H1 (cell line): ENCODE results near the gene CLCN5. TPM values are rescaled to one million over a fixed set of nuclear protein-coding genes. Genes with fewer than 3 reads are reported as not detected.

Source experiments
- CTCF ChIA-PET: fragments of 300-600 bp; sonication (Branson Sonifier 250); formaldehyde crosslinking; loops from one replicate; lab custom pipeline; 2021; ENCODE audit not compliant: partially characterized antibody; lab: Charles Lee
- POLR2A ChIA-PET: fragments of 300-600 bp; sonication (Branson Sonifier 250); formaldehyde crosslinking; loops from one replicate; lab custom pipeline; 2021; ENCODE audit warnings: inconsistent platforms; ENCODE audit not compliant: partially characterized antibody; lab: Charles Lee
- DNase-seq, 2 experiments: peaks; one replicate each; pipeline versions ENCODE4 v3.0.0 to v3.0.0-alpha.2; 2010 to 2022; ENCODE audit warnings: low spot score in 2 of 2, low read depth in 1 of 2, mixed read lengths in 1 of 2
- FAIRE-seq: peaks from 2 replicates; lab custom pipeline; 2011; peaks lifted over from hg19 to GRCh38; lab: Jason Lieb, UNC
- H2AFZ ChIP-seq: 2 replicates; pipeline ENCODE4 v1.8.1; 2012; ENCODE audit warnings: low read length, inconsistent platforms
- H2AK5ac ChIP-seq: 2 replicates; pipeline ENCODE4 v1.6.1; 2013; ENCODE audit warnings: low read depth, low read length
- H2BK120ac ChIP-seq: replicated peaks from 2 replicates; pipeline ENCODE3; 2013; ENCODE audit warnings: low read depth, low read length, inconsistent platforms
- H2BK12ac ChIP-seq: 2 replicates; pipeline ENCODE4 v1.6.1; 2013; ENCODE audit warnings: low read depth, low read length
- H2BK15ac ChIP-seq: 2 replicates; pipeline ENCODE4 v1.6.1; 2013; ENCODE audit warnings: low read length
- H2BK20ac ChIP-seq: 2 replicates; pipeline ENCODE4 v1.6.1; 2013; ENCODE audit warnings: low read length
- H2BK5ac ChIP-seq: 2 replicates; pipeline ENCODE4 v1.6.1; 2013; ENCODE audit warnings: low read depth, low read length
- H3K14ac ChIP-seq: 2 replicates; pipeline ENCODE4 v1.6.1; 2013; ENCODE audit warnings: inconsistent platforms; ENCODE audit not compliant: insufficient read length
- H3K18ac ChIP-seq: 2 replicates; pipeline ENCODE4 v1.6.1; 2013; ENCODE audit warnings: low read length; ENCODE audit errors: extremely low read depth
- H3K23ac ChIP-seq: 2 replicates; pipeline ENCODE4 v1.6.1; 2013; ENCODE audit warnings: inconsistent platforms; ENCODE audit not compliant: insufficient read length
- H3K23me2 ChIP-seq: 2 replicates; pipeline ENCODE4 v1.6.1; 2013; ENCODE audit warnings: low read depth, low read length
- H3K27ac ChIP-seq: 2 replicates; pipeline ENCODE4 v1.6.1; 2011; ENCODE audit warnings: low read depth, low read length, inconsistent platforms
- H3K27me3 ChIP-seq, 4 experiments: replicated peaks in 1 of 4; 1 replicate in 1 of 4; 2 replicates in 3 of 4; pipeline versions ENCODE4 v1.6.1 to v1.8.1; 2011 to 2013; ENCODE audit warnings: low read length in 3 of 4, mild to moderate bottlenecking in 3 of 4, inconsistent platforms in 2 of 4, mixed read lengths in 2 of 4, moderate library complexity in 1 of 4; ENCODE audit not compliant: control insufficient read depth in 3 of 4, insufficient read depth in 3 of 4; ENCODE audit errors: extremely low read depth in 1 of 4
- H3K36me3 ChIP-seq, 4 experiments: 2 replicates each; pipeline versions ENCODE4 v1.6.1 to v1.8.1; 2011 to 2013; ENCODE audit warnings: mild to moderate bottlenecking in 4 of 4, low read length in 3 of 4, moderate library complexity in 2 of 4, control low read depth in 1 of 4, inconsistent platforms in 1 of 4; ENCODE audit not compliant: insufficient read depth in 4 of 4, control insufficient read depth in 2 of 4
- H3K4ac ChIP-seq: replicated peaks from 2 replicates; pipeline ENCODE3; 2013; ENCODE audit warnings: low read length, low read depth, mixed read lengths, inconsistent platforms; ENCODE audit not compliant: insufficient read length
- H3K4me1 ChIP-seq, 4 experiments: replicated peaks in 1 of 4; 1 replicate in 1 of 4; 2 replicates in 3 of 4; pipeline versions ENCODE4 v1.6.1 to v1.8.1; 2011 to 2013; ENCODE audit warnings: low read length in 3 of 4, inconsistent platforms in 2 of 4, mixed read lengths in 1 of 4; ENCODE audit not compliant: insufficient read depth in 4 of 4, control insufficient read depth in 3 of 4
- H3K4me2 ChIP-seq, 2 experiments: 2 replicates each; pipeline versions ENCODE4 v1.6.1 to v1.8.1; 2011 to 2013; ENCODE audit warnings: low read depth in 2 of 2, low read length in 2 of 2, control low read depth in 1 of 2, inconsistent platforms in 1 of 2, mild to moderate bottlenecking in 1 of 2; ENCODE audit not compliant: insufficient read depth in 1 of 2
- H3K4me3 ChIP-seq, 4 experiments: fragments of 200-600, 300-600 bp in 1 of 4; sonication (generic), shearing (Covaris generic), sonication (Bioruptor Twin) in 1 of 4; 2 replicates each; pipeline versions ENCODE4 v1.5.1 to v1.8.1; 2011 to 2016; ENCODE audit warnings: low read length in 4 of 4, low read depth in 3 of 4, control low read depth in 2 of 4, inconsistent platforms in 2 of 4, mild to moderate bottlenecking in 2 of 4, mixed read lengths in 1 of 4, moderate library complexity in 1 of 4; ENCODE audit not compliant: insufficient read depth in 2 of 4; ENCODE audit errors: extremely low read depth in 1 of 4
- H3K56ac ChIP-seq: replicated peaks from 2 replicates; pipeline ENCODE3; 2013; ENCODE audit warnings: low read depth, mild to moderate bottlenecking, mixed read lengths, low read length, inconsistent platforms; ENCODE audit not compliant: insufficient read length
- H3K79me1 ChIP-seq: 2 replicates; pipeline ENCODE4 v1.6.1; 2013; ENCODE audit warnings: low read depth, low read length, control low read depth
- H3K79me2 ChIP-seq, 2 experiments: 2 replicates each; pipeline versions ENCODE4 v1.6.1 to v1.8.1; 2012 to 2013; ENCODE audit warnings: low read length in 2 of 2, mild to moderate bottlenecking in 2 of 2, inconsistent platforms in 1 of 2; ENCODE audit not compliant: insufficient read depth in 2 of 2, control insufficient read depth in 1 of 2
- H3K9ac ChIP-seq, 4 experiments: replicated peaks in 1 of 4; 1 replicate in 1 of 4; 2 replicates in 3 of 4; pipeline versions ENCODE4 v1.6.1 to v1.8.1; 2011 to 2013; ENCODE audit warnings: low read depth in 3 of 4, low read length in 3 of 4, control low read depth in 2 of 4, mild to moderate bottlenecking in 2 of 4, moderate library complexity in 2 of 4, inconsistent platforms in 1 of 4; ENCODE audit errors: extremely low read depth in 1 of 4
- H3K9me3 ChIP-seq, 2 experiments: 2 replicates each; pipeline versions ENCODE4 v1.6.1 to v1.8.1; 2012 to 2013; ENCODE audit warnings: mild to moderate bottlenecking in 2 of 2, moderate library complexity in 2 of 2, control low read depth in 1 of 2, inconsistent platforms in 1 of 2, low read depth in 1 of 2, low read length in 1 of 2, mixed read lengths in 1 of 2; ENCODE audit not compliant: insufficient read depth in 2 of 2
- H4K20me1 ChIP-seq, 2 experiments: replicated peaks in 1 of 2; 2 replicates each; pipeline versions ENCODE3 to v1.8.1; 2011 to 2013; ENCODE audit warnings: inconsistent platforms in 2 of 2, low read length in 2 of 2, mild to moderate bottlenecking in 1 of 2; ENCODE audit not compliant: insufficient read depth in 2 of 2, control insufficient read depth in 1 of 2
- H4K5ac ChIP-seq: 2 replicates; pipeline ENCODE4 v1.6.1; 2013; ENCODE audit warnings: low read length, low read depth, mixed read lengths, inconsistent platforms; ENCODE audit not compliant: insufficient read length
- H4K8ac ChIP-seq: 2 replicates; pipeline ENCODE4 v1.8.0; 2013; ENCODE audit warnings: mild to moderate bottlenecking, moderate library complexity, low read length, inconsistent platforms; ENCODE audit not compliant: insufficient read depth; ENCODE audit errors: extremely low read depth
- H4K91ac ChIP-seq: replicated peaks from 2 replicates; pipeline ENCODE3; 2013; ENCODE audit warnings: low read length, mixed read lengths, inconsistent platforms; ENCODE audit not compliant: insufficient read length
- CREB1 ChIP-seq: IDR thresholded peaks from 2 replicates; pipeline ENCODE4 v1.6.1; 2012; ENCODE audit warnings: inconsistent platforms
- SAP30 ChIP-seq: fragments of 300-600 bp; sonication (generic); IDR thresholded peaks from 2 replicates; pipeline ENCODE4 v1.7.1; 2012; ENCODE audit warnings: low read length, moderate library complexity, mild to moderate bottlenecking, inconsistent platforms; ENCODE audit not compliant: insufficient read depth, insufficient replicate concordance
- WGBS, 2 experiments: shearing (Covaris generic) in 1 of 2; methylation state at CpG; one replicate each; pipeline versions ENCODE4 v1.1.6 to v1.1.7; 2013 to 2015; ENCODE audit warnings: low lambda C conversion rate in 2 of 2, mixed read lengths in 2 of 2, inconsistent platforms in 1 of 2, low coverage in 1 of 2, missing lambda C conversion rate in 1 of 2; ENCODE audit not compliant: insufficient replicate concordance in 2 of 2, insufficient coverage in 1 of 2, insufficient read length in 1 of 2; ENCODE audit errors: extremely low coverage in 1 of 2, missing lambda C conversion rate in 1 of 2; 5-methylcytosine and 5-hydroxymethylcytosine counted together
- polyA plus RNA-seq, 7 experiments: library from polyadenylated mRNA; depleted of rRNA in 3 of 7; stranded (reverse) in 5 of 7; unstranded in 2 of 7; fragments of >200 nt in 5 of 7; fragments of 200-250 nt in 2 of 7; gene quantifications; 1 replicate in 5 of 7; 2 replicates in 1 of 7; 4 replicates in 1 of 7; pipeline versions ENCODE4 v1.2.1 to v1.2.3, GENCODE V29; 2011 to 2013; ENCODE audit warnings: missing spikeins in 2 of 7, mixed read lengths in 2 of 7
- total RNA-seq: library from RNA; stranded (reverse); fragmentation: NEBNext Ultra II Directional; extraction: Animal tissue kit (Norgen Biotek cat#: 25700); gene quantifications from 2 replicates; pipeline ENCODE4 v1.2.1, GENCODE V29; 2021

Gene CLCN5
- total and polyA plus RNA-seq, 2 of the 8 experiments (the other 6 are each of a cell fraction or from before 2014, with no cell fraction given) = 4.2 to 9.7 TPM

DNA sequence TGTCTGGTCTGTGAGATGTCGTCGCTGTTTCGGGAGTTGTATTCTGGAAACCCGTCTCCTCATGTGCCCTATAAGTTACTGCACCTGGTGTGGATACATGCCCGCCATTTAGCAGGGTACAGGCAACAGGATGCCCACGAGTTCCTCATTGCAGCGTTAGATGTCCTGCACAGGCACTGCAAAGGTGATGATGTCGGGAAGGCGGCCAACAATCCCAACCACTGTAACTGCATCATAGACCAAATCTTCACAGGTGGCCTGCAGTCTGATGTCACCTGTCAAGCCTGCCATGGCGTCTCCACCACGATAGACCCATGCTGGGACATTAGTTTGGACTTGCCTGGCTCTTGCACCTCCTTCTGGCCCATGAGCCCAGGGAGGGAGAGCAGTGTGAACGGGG lies 41.7 kb upstream of the CLCN5 start:
- 94% methylated on average over 11 of the region's 12 CpGs; no CpG with 5 or more reads in 1 of the 2 experiments for WGBS, 2 experiments
- TF ChIP-seq CREB1 (no peak), SAP30 (no peak)

More for the DNA sequence above, 41.7 kb upstream of the CLCN5 start:
- H3K9me3 ChIP-seq = no peaks in the 10 kb centered on the region
- H2BK5ac ChIP-seq = no peak overlapping the region
- H4K5ac ChIP-seq = no peak overlapping the region
- H3K27ac ChIP-seq = no peak overlapping the region
- H3K18ac ChIP-seq = no peak overlapping the region
- no peak overlapping the region for H4K91ac ChIP-seq
- 0 out of 4 replicates have a peak, but pooled peaks cover 0 to 2% of the 10 kb centered on the region in 2 experiments for H3K79me2 ChIP-seq
- DNase-seq (no peak), FAIRE-seq (no peak)
- H3K23me2 ChIP-seq = peaks cover 3% of the 10 kb centered on the region; the same call in 1 of the 2 replicates
- H2AK5ac ChIP-seq = no peak overlapping the region
- no peaks in the 10 kb centered on the region for H4K20me1 ChIP-seq
- H3K4me1 ChIP-seq = peaks cover 0 to 5% (median 3%) of the 10 kb centered on the region in 4 experiments; a peak in 3 of 7 replicates
- H2BK20ac ChIP-seq = no peak overlapping the region
- H2BK15ac ChIP-seq = no peak overlapping the region
- POLR2A ChIA-PET = no interaction called here
- no peak overlapping the region for H2BK12ac ChIP-seq
- no peak overlapping the region for H2AFZ ChIP-seq
- CTCF ChIA-PET = interaction anchor here (0.9 kb wide), 1 partner anchor 39 kb away, joined by 3 read pairs; no protein-coding TSS in a partner anchor
- peak overlapping the region; percentile 72 to 88; a peak in 2 of 4 replicates for H3K4me2 ChIP-seq
- no peak overlapping the region for H3K4ac ChIP-seq
- no peak overlapping the region for H2BK120ac ChIP-seq
- H3K9ac ChIP-seq = no peak overlapping the region
- H3K23ac ChIP-seq = no peak overlapping the region
- H3K27me3 ChIP-seq = no peaks in the 10 kb centered on the region; a peak in 3 of 7 replicates
- no peaks in the 10 kb centered on the region for H3K79me1 ChIP-seq
- no peak overlapping the region for H3K14ac ChIP-seq
- no peak overlapping the region for H4K8ac ChIP-seq
- H3K4me3 ChIP-seq = peak overlapping the region in 3 of 4 experiments; percentile 43 to 82 (median 74); a peak in 2 of 8 replicates
- H3K56ac ChIP-seq = no peak overlapping the region
- no peaks in the 10 kb centered on the region for H3K36me3 ChIP-seq
